GM12864 (cell line): ENCODE data around the gene NEDD8.
A peak's percentile ranks its signal among the peaks of the same experiment; 100 is the strongest.
"Not testable (repeated sequence)": the region's sequence is repeated elsewhere in the genome, so short reads cannot be mapped to it uniquely, and the experiment has no call there.

Experiments used
- DNase-seq: peaks from one replicate; pipeline ENCODE4 v3.0.0-alpha.2; 2011; ENCODE audit warnings: low read depth
- H3K4me3 ChIP-seq: 2 replicates; pipeline ENCODE4 v1.5.1; 2011; ENCODE audit warnings: mild to moderate bottlenecking, low read depth, low read length, control low read depth
- CTCF ChIP-seq: IDR thresholded peaks from 2 replicates; pipeline ENCODE4 v1.5.1; 2011; ENCODE audit warnings: low read depth, mild to moderate bottlenecking, moderate library complexity, low read length, control low read depth, inconsistent platforms; ENCODE audit errors: missing control alignments

The NEDD8 gene

DNA sequence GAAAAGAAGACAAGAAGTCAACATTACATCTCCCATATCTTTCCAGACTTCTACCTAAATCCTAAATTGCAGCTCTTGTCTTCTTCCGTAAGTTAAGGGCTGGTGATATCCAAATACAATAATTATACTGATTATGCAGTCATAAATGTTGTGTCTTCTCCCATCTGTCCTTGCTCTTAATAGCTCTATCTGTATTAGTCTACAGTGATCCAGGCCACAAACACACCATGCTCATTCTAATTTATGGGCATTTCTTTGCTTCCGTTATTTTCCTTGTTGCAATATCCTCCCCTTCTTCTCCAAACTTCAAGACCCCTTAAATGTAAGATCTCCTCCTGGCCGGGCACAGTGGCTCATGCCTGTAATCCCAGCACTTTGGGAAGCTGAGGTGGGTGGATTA lies 12.6 kb downstream of the NEDD8 start:
- no peak for TF ChIP-seq CTCF
- H3K4me3 ChIP-seq, result no peak overlapping the region
- DNase-seq, result no peak

- no peak for DNase-seq
- TF ChIP-seq CTCF, result no peak
- no peak overlapping the region for H3K4me3 ChIP-seq
These were observed 13.1 kb downstream of the NEDD8 start for GRCh38 chr14:24219080-24219479.

GRCh38 chr14:24216876-24217275 lies 15.3 kb downstream of the NEDD8 start:
- H3K4me3 ChIP-seq, DNase-seq: not testable (repeated sequence)

DNA sequence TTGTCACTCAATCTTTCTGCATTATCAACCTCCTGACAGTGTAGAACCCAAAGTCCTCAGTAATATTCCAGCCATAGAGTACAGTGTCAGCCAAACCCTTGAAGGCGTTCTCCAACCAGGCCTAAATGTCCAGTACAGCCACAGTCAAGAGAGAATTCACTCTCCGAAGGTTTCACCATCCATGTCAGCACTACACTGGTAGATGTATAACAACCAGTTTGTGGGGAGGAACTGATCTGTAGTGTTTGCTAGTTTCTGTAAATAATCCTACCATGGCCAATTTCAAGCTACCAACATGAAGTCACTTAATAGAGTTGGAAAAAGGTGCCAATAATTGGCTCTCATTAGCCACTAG lies 15.8 kb downstream of the NEDD8 start:
- H3K4me3 ChIP-seq, result peak overlapping the region; percentile 81
- no peak for TF ChIP-seq CTCF
- DNase-seq, result no peak

DNA sequence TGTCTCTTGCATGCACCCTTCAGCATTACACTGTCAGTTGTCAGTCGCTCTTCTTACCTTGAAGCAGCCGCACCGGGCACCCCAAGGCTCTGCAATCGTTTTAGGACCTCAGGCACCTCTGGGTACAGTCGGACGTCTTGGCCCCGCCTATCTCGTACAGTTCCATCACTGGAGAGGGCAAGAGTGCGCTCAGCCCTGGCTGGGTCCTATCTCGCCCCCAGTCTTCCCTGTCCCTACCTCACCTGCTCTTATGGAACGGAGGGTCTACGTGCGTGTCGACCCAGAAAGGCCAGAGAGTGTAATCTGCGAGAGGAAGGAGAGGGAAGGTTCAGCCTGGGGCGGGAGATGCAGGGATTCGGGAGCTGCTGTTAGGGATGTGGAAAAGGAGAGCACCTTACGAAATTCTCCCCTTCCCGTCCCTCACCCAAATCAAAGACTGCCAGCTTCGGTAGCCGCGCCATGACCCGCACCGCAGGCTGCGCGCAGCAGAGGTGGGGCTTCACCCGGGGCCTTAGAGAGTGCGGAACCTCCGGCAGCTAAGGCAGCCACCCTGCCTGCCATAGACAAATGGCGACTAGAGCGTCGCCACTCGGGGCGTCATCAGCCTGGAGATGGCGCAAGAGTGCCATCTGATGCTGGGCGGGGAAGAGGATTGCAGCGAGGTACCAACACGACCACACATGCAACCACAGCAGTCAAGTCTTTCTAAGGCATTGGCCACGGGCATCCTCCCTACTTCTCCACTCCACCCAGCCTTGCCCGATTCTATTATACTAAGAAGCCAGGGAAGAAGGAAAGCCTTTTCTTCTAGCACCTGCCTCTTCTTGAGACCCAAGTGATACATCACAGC lies 16.4 kb downstream of the NEDD8 start, which contains the start of gene MDP1:
Gene MDP1 (minus strand): TSS at position 572 of the 850 bp plus-strand sequence. CDS start 111 bp downstream, at position 461.
- peak; percentile 74 for DNase-seq
- peak within 1 kb of the TSS; percentile 81 for H3K4me3 ChIP-seq
- TF ChIP-seq CTCF, result peak; percentile 88

DNA sequence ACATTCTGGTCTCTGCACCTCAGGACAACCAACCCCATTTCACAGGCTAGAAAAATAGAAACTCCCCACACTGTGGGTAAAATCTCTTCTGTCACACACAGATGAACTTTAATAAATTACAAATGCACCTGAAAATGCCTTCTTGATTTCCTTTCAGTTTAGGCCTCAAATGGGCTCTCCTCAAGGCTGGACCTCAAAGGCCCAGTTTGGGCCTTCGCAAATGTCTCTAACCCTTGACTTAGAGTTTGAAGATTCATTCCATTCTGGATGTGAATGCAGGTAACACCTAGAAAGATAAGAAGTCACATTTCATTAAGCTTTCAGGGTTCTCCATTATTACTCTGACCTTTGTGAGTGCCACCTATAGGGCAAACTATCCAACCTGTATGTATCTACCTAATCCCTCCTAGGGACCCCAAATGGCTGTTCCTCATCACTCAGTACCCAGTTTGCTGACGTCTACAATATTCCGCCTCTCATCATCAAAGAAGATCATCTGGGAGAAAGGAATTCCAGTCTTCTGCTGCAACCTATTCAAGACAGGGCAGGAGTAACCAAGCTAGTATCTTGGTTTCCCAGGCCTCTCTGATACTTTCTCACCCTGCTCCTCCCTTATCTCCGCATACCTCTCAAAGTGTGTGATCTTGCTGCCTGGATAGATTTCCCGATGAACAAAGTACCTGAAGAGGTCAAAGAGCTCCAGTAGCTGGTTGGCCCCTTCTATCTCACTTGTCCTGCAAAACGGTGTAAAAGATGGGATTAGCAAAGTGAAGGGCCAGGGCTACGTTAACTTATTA lies 18.1 kb downstream of the NEDD8 start:
- DNase-seq, result no peak
- peak; percentile 6 for TF ChIP-seq CTCF
- peak overlapping the region; percentile 86 for H3K4me3 ChIP-seq
